Glutamatergic neuron (in vitro differentiated cells): ENCODE data around the gene CRYBG2. TPM values are rescaled to one million over a fixed set of nuclear protein-coding genes. Genes with fewer than 3 reads are reported as not detected.

Experiments
- DNase-seq: peaks from one replicate; pipeline ENCODE4 v3.0.0; 2022
- H3K27ac Mint-ChIP-seq: one replicate; pipeline ENCODE4 v1.8.0; 2020; ENCODE audit warnings: mild to moderate bottlenecking, mixed read lengths, inconsistent platforms; ENCODE audit not compliant: unreplicated experiment
- H3K27me3 Mint-ChIP-seq: one replicate; pipeline ENCODE4 v1.8.0; 2020; ENCODE audit warnings: mild to moderate bottlenecking, moderate library complexity, mixed read lengths, inconsistent platforms; ENCODE audit not compliant: unreplicated experiment
- H3K36me3 Mint-ChIP-seq: one replicate; pipeline ENCODE4 v1.8.0; 2020; ENCODE audit warnings: mild to moderate bottlenecking, mixed read lengths, inconsistent platforms; ENCODE audit not compliant: unreplicated experiment
- H3K4me1 Mint-ChIP-seq: one replicate; pipeline ENCODE4 v1.8.0; 2020; ENCODE audit warnings: mild to moderate bottlenecking, low read depth, mixed read lengths, inconsistent platforms; ENCODE audit not compliant: unreplicated experiment
- H3K4me3 Mint-ChIP-seq: one replicate; pipeline ENCODE4 v1.8.0; 2020; ENCODE audit warnings: mild to moderate bottlenecking, mixed read lengths, inconsistent platforms; ENCODE audit not compliant: unreplicated experiment
- H3K9me3 Mint-ChIP-seq: one replicate; pipeline ENCODE4 v1.8.0; 2020; ENCODE audit warnings: mild to moderate bottlenecking, moderate library complexity, mixed read lengths, inconsistent platforms; ENCODE audit not compliant: unreplicated experiment
- total RNA-seq: library from RNA; stranded (reverse); fragmentation: NEBNext Ultra II Directional; extraction: Animal tissue kit (Norgen Biotek cat#: 25700); gene quantifications from one replicate; pipeline ENCODE4 v1.2.1, GENCODE V29; 2021; ENCODE audit not compliant: unreplicated experiment
- TF ChIP-seq, protein P1 (sequence below): fragments of 200-600 bp; sonication (generic); IDR thresholded peaks from one replicate; pipeline ENCODE4 v1.5.0; 2021; ENCODE audit not compliant: partially characterized antibody, unreplicated experiment

The CRYBG2 gene
- total RNA-seq, 1 donor from 2014 or later, result 2.2 TPM

DNA sequence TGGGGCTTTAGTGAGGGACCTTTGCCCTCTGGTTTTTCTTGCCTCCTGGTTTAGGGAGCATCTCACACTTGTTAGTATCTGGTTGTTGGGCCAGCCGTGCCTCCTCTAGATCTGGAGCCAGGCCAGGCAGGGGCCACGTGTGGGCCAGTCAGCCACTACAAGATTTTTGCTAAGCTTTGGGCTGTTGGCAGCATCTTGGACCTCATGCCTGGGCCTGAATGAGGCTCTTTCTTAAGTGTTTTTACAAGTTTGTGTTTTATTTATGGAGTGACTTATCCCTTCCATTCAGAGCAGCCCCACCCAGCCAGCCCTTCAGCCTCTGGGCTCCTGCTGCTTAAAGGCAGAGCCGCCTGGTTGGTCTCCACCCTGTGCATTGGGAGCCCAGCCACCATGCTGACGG is 75.6 kb downstream of the CRYBG2 start:
- Mint-ChIP-seq H3K4me3 (peak overlapping the region; percentile 70), H3K9me3 (peaks cover 4% of the 10 kb centered on the region), H3K36me3 (no peaks in the 10 kb centered on the region), H3K27me3 (peaks cover 12% of the 10 kb centered on the region), H3K27ac (peak overlapping the region; percentile 97), H3K4me1 (peaks cover 45% of the 10 kb centered on the region)
- DNase-seq, result no peak
- TF ChIP-seq, protein P1, sequence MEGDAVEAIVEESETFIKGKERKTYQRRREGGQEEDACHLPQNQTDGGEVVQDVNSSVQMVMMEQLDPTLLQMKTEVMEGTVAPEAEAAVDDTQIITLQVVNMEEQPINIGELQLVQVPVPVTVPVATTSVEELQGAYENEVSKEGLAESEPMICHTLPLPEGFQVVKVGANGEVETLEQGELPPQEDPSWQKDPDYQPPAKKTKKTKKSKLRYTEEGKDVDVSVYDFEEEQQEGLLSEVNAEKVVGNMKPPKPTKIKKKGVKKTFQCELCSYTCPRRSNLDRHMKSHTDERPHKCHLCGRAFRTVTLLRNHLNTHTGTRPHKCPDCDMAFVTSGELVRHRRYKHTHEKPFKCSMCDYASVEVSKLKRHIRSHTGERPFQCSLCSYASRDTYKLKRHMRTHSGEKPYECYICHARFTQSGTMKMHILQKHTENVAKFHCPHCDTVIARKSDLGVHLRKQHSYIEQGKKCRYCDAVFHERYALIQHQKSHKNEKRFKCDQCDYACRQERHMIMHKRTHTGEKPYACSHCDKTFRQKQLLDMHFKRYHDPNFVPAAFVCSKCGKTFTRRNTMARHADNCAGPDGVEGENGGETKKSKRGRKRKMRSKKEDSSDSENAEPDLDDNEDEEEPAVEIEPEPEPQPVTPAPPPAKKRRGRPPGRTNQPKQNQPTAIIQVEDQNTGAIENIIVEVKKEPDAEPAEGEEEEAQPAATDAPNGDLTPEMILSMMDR, result no peak

DNA sequence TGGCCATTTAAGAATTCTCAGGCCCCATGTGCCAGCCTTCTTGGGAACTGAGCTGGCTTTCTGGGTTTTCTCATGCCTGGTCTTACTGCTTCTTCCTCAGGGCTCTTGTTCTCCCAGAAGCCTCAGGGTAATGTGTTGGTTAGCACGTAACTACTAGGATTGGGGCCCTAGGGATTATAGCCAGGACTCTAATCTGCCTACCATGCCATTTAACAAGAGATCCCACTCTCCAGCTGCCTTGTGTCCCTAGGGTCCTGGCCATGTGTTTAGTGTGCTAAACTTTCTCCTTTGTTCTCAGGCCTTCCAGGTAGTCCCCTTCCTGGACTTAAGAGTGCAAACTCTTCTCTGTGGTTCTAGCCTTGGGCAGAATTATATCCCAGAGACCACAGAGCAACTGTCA is 76.2 kb downstream of the CRYBG2 start:
- Mint-ChIP-seq H3K36me3 (no peaks in the 10 kb centered on the region), H3K4me1 (peaks cover 41% of the 10 kb centered on the region)

DNA sequence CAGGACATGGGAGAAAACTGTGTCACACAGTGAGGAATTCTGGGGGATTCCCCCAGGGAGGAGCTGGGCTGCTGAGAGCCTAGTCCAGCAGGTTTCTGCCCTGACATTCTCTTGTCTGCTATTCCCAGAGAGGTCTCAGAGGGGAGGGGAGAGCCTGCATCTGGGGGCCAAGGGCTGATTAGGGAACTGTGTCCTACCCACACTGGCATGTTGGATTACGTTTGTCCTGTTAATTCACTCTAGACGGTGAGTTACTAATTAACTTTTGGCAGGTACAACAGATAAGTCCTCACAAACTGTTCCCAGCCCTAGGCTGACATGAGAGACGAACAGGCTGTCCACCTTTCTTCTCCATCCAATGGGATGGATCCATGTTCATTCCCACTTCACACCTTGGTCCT is 76.7 kb downstream of the CRYBG2 start:
- no peak overlapping the region for H3K4me3 Mint-ChIP-seq
- peaks cover 2% of the 10 kb centered on the region for H3K9me3 Mint-ChIP-seq
- no peak for DNase-seq
- TF ChIP-seq, protein P1, result no peak
- peaks cover 12% of the 10 kb centered on the region for H3K27me3 Mint-ChIP-seq
- H3K4me1 Mint-ChIP-seq, result peaks cover 37% of the 10 kb centered on the region
- H3K36me3 Mint-ChIP-seq, result peaks cover under 1% of the 10 kb centered on the region
- H3K27ac Mint-ChIP-seq, result no peak overlapping the region

More for the DNA sequence above, 76.2 kb downstream of the CRYBG2 start:
- TF ChIP-seq, protein P1, result no peak
- H3K4me3 Mint-ChIP-seq, result peak overlapping the region; percentile 70
- H3K27me3 Mint-ChIP-seq, result peaks cover 12% of the 10 kb centered on the region
- no peak for DNase-seq
- peaks cover 2% of the 10 kb centered on the region for H3K9me3 Mint-ChIP-seq
- peak overlapping the region; percentile 97 for H3K27ac Mint-ChIP-seq

DNA sequence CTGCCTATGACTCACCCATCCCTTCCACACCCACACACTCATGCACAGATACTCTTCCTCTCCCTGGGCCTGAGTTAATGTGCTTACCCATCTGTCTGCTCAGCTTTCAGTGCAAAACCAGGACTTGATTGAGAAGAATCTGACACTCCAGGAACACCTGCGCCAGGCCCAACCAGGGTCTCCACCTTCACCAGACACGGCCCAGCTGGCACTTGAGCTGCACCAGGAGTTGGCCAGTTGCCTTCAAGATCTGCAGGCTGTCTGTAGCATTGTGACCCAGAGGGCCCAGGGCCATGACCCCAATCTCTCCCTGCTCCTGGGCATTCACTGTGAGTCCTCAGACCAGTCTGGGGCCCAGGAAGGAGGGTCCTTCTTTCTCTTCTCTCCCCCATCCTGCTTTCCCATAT is 77.5 kb downstream of the CRYBG2 start:
- H3K36me3 Mint-ChIP-seq, result peaks cover 4% of the 10 kb centered on the region
- peaks cover 10% of the 10 kb centered on the region for H3K27me3 Mint-ChIP-seq
- DNase-seq, result no peak
- no peak overlapping the region for H3K4me3 Mint-ChIP-seq
- no peak overlapping the region for H3K27ac Mint-ChIP-seq
- H3K9me3 Mint-ChIP-seq, result peaks cover 2% of the 10 kb centered on the region
- H3K4me1 Mint-ChIP-seq, result peaks cover 31% of the 10 kb centered on the region
- TF ChIP-seq, protein P1, result no peak

DNA sequence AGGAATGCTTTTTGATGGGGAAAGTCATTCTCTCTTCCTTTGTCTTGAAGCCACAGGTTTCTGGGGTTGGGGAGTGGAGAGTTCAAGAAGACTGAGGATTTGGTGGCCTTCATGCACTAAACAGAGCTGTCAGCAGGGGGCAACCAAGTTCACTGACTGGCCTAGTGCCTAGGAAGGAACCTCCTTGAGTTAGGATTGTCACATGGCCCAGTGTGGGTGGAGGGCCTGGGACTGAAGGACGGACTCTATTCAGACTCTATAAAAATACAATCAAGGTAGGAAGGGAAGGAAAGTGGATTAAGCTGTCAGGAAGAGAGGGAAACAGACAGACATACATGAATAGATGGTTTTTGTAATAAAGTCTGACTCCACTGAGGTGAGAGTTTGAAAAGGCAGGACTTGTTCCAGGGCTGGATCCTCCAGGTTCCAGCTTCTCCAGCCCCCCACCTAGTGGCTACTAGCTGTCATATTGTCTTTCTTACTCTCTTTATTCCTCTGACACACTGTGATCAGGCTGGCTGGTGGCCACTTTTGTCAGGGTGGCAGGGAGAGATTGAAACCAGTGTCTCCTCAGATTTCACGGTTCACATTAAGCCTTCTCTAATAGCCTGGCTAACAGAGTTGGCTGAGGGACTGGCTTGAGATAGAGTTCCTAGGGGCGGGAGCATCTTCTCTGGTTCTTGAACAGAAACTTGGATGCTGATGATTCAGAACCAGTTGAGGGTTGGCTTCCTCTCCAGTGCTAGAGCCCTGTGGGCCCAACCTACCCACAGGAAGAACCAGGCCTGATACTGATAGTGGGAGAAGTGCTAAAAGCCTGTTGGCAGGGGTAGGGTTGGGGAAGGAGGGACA is 78.1 kb downstream of the CRYBG2 start:
- H3K4me1 Mint-ChIP-seq, result peaks cover 26% of the 10 kb centered on the region
- TF ChIP-seq, protein P1, result peak; percentile 90
- peaks cover 4% of the 10 kb centered on the region for H3K36me3 Mint-ChIP-seq
- DNase-seq, result peak; percentile 81
- peak overlapping the region; percentile 12 for H3K27ac Mint-ChIP-seq
- H3K4me3 Mint-ChIP-seq, result peak overlapping the region; percentile 31
- peaks cover 5% of the 10 kb centered on the region for H3K27me3 Mint-ChIP-seq
- no peaks in the 10 kb centered on the region for H3K9me3 Mint-ChIP-seq
